Left kidney (tissue), 2 donors: ENCODE data around the gene FRMD4A. TPM values are rescaled to one million over a fixed set of nuclear protein-coding genes. Genes with fewer than 3 reads are reported as not detected.

Source experiments
- DNase-seq: peaks from one replicate; pipeline ENCODE4 v3.0.0-alpha.2; 2013
- polyA plus RNA-seq: library from polyadenylated mRNA; unstranded; fragments of 120-200 nt; gene quantifications from one replicate; pipeline ENCODE4 v1.2.1, GENCODE V29; 2013; ENCODE audit not compliant: insufficient read length

The FRMD4A gene
- polyA plus RNA-seq, 1 donor, result 85.8 TPM

DNA sequence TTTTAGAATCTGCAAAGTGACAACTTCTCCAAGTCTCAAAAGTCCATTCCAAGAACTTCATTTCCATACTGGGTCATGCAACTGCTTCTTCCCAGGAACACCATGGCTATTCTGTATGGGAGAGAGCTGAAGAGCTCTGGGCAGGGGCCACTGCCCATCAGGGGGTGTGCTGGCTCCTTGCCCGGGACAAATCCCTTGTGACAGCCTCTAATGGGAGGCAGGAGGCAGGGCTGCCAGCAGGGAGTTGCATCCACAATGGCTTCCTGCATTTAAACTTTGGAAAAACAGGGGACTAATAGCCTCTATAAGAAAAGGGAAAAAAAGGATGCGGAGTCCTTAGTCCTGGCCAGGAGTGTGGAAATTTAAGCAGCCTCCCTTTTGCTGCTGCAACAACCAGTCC is 18.4 kb upstream of the FRMD4A start:
- DNase-seq, result no peak

DNA sequence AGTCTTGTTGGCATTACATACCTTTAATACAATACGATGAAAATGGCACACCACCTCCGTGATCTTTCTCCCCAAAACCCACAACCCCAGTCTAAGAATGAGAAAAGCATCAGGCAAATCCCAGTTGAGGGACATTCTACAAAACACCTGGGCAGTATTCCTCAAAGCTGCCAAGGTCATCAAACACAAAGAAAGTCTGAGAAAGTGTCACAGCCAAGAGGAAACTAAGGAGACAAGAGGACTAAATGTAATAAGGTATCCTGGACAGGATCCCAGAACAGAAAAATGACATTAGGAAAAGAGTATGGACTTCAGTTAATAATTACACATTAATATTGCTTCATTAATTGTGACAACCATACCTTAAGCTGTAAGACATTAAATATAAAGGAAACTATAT is 14.5 kb upstream of the FRMD4A start:
- no peak for DNase-seq

DNA sequence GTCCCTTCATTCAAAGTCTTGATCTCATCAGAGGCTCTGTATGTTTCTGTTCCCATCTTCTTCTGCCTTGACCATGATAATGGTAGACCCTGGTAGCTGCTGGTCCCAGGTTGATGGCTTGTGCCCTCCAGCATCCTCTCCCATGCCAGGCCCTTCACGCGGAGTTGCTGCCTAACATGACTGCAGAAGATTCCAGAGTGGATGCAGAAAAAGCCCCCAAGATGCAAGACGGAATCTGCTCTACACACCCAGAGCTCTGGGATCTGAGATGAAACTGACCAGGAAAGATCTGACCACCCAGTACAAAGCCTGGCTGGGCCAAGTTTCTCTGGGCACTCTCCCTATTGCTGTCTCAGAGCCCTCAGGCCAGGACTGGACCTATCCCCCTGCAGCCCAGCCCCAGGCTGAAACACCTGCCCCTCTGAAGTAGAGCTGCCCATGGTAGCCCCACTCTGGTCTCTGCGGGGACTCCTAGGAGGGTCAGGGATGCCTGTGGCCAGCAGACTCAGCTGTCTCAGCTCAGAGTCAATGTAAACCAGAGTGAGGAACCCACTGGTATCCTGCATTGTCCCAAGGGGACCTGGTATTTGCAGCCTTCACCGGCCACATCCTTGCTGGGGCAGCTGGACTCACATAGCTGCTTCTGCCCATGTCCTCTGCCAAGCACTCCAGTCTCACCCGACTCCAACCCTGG is 9.5 kb upstream of the FRMD4A start:
- no peak for DNase-seq

DNA sequence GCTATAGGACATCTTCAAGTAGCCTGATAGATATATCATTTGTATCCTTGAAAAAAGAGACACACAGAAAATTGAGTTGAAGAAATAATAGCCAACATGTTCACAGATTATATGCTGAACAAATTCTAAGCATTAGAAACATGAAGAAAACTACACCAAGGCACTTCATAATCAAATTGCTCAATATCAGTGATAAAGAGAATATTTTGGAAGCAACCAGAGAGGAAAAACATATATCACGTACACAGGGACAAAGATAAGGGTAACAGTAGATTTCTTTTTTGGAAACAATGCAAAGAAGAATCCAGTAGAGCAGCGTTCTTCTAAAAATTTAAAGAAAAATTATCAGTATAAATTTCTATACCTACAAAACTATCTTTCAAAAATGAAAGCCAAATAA is 6.0 kb upstream of the FRMD4A start:
- DNase-seq, result no peak

DNA sequence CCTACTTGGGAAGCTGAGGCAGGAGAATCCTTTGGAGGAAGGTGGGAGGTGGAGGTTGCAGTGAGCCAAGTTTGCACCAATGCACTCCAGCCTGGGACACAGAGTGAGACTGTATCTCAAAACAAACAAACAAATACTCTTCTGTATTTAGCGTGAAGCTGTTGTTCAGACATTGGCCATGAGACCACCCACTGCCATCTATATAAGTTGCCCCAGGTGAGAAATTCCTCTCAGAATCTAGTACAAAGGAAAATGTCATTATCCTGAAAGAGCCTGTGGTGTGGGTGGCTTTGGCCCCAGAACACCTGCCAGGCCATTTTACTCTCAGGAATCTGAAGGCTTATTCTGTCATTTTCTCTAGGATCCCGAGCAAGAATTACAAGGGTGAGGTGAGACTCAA is 4.0 kb upstream of the FRMD4A start:
- no peak for DNase-seq

DNA sequence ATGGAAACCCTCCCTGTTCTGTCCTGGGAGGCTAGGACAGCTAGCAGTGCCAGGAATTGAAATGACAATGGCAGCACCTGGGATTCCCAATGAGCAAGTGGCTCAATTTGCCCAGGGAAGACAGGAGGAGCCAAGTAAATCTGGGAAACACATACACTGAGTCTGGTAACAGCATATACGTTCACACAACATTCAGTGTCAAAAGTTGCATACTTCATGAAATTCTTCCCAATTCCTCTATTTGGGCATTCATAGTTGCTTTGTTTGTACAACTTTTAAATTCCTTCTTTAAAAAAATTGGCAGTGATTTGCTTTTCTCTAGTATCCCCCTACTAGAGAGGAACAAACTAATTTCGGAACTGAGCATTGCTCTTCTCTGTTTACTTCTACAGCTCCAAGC is 2.9 kb upstream of the FRMD4A start:
- DNase-seq, result no peak

DNA sequence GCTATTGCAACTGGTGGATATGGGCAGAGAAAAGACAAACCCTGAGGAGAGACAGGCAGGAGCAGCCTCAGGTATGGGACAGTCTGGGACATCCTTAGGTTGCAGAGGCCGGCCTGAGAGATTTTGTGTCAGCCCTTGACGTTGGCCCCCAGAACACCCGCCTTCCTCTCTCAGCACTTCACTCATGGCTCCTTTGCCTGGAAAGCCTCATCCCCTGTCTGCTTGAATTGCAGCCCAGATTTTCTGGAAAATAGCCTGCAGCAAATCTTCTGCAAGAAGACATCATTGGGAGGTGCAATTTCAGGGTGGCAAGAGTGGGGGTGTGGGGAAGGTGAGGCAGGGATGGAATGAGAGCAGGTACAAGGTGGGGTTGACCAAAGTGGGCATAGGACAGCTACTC is 2.2 kb upstream of the FRMD4A start:
- no peak for DNase-seq

DNA sequence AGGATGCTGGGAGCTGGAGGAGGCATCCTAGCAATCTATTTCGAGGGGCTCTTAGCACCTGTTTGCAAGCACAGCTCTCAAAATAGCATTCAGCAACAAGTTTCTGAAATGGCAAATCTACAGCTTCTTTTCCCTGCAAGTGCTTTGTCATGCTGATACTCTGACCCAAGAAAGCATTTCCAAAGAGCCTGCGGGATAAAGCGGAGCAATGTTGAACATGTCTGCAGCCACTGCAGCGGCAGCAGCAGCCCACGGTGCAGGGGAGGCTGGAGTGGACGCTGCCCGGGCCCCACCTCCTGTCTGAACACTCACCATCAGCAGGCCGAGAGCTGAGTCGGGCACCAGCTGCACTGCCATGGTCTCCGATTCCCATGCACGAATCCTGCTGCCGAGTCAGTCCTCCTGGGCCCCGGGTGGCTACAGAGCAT is 964 bp downstream of the FRMD4A start:
- no peak for DNase-seq

DNA sequence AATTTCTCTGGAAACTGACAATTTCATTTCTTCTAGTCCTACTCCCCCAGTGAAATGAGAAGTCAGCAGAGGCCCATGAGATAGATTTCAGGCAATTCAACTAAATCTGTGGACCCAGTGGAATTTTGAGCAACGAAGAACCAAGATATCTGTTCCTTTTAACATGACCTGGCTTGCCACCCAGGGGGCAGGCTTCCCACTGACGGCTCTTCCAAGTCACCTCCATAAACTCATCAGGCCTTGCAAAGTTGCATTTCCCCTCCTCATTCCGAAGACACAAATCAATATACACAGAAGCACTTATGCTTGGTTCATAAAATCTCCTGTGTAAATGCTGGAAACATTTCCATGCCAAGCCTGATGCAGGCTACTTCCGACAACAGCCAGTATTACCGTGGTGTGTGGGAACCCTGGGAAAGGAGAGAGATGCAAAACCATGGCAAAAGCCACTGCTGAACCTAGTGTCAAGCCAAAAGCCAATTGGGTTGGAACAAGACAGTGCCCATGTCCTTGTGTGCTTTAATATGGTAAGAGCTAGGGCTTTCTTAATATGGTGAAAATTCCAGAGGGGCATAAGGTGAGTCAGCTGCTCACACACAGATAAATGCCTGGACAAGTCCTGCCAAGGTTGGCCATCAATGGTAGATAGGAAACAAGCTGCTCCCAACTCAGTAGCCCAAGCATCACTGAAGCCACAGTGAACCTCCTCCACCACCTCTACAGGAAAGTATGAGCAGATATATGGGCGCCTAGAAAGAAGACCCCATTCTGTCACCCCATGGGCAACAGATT is 1.6 kb downstream of the FRMD4A start:
- no peak for DNase-seq

DNA sequence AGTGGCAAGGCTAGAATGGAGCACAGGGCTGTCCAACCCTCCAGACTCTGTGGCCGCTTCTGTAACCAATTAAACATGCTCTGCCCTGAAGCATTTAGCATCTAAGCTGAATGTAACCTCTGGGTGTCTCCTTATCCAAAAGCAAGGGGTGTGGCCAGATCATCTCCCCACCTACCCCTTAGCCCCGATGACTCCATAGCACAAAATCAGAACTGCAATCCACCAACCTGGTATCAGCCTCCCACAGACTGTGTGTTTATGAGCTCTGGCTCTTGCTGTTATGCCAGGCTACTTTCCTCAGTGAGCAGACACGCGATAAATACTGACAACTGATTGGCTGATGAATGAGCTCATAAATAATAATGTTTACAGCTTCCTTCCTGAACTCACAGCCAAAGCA is 3.2 kb downstream of the FRMD4A start:
- DNase-seq, result no peak

DNA sequence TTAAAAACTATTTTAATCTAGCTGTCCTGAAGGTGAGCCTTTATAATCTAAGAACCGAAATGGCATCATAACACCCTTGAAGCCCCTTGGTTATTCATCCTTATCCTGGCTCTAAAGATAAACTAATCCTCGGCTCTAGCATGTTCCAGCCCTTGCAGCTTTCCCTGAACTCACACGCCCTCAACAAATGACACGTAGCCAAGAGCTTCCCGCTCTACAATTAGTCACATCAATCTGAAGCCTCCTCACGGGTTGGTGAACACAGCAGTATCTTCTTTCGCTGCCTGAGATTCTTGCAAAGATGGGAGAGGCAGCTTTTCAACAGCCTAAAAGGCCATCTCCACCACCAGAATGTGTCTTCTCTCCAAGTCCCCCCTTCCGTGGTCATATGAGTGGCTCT is 4.1 kb downstream of the FRMD4A start:
- DNase-seq, result peak; percentile 41

DNA sequence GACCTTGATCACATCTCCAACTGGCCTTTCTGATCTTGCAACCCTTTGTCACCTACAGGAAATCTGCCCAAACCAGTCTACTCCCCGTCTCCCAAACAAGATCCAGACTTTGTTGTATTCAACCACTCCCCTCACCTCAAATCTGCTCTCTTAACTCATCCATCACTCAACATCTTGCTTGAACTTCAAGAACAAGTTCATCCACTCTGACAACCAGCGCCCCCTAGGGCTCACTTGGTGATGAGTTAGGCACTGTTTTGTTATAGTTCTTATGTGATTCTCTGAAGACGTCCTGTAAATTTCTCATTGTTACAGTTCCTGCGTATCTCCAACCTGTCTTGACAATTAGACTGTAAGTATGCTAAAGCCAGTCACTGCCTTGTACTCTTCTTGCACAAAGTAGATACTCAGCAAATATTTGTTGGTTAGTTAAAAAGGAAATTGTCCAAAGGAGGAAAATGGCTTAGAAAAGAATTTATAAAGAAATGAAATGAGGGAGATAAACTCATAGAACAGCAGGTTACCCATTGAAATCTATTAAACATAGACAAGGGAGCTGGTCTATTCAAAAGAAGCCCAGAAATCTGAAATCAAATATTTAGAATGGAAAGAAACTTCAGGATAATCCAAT is 5.3 kb downstream of the FRMD4A start:
- DNase-seq, result no peak

DNA sequence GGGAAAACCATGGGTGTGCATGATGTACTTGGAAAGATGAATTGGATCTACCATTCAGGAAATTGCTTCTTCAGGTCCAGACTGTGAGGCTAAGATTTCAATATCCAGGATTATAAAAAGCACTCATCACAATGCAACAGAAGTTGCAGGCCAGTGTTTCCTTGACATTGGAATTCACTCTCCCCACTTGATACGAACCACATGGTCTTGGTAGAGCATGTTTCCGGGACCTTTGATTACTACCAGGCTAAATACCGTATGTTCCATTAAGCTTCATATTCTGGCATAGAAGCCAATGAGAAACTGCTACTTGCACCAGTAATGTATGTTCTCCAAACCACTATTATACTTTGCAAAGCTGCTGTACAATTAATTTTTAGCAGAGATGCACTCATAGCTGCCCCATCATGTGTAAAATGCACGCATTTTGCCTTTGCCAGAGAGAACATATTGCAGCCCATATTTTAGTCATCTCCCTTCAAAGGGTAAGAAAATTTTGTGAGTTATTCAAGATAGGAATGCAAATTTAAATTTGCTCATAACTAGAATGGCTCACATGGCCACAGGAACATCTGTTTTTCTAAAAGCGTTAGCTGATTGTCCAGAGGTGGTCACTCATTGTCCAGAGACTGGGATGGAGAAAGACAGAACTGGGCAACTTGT is 8.1 kb downstream of the FRMD4A start:
- no peak for DNase-seq

DNA sequence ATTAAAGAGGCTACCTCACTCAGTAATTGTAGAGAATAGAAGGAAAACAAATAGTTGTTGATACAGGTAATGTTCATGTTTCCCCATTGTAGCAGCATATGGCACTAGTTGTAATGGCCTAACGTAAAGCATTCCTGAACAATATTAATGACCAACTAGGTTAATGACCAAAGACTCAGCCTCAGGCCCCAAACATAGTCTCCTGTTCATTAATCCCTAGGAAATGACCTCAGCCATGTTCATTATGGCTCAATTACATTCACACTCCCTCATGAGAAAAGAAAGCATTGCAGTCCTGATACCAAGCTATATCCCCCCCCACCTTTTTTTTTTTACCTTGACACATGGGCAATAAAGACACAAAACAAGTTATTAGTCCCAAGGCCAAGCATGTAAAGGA is 12.7 kb downstream of the FRMD4A start:
- DNase-seq, result no peak

DNA sequence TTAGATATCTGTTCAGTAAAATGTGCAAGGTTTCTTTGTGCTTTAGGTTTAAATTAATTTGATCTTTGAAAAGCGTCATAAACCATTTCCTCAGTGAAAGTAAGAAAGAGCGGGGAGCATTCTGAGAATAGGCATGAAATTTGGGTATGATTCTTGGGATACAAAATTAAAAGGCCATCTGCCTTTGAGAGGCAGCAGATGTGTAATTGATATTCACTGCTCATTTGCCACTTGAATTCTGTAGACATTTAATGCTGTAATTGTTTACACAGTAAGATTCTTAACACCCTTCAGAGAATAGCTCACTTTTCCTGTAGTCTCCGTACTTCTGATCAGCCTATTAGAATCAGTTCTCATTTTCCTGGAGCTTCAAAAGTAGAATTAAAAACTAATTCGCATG is 18.7 kb downstream of the FRMD4A start:
- no peak for DNase-seq

DNA sequence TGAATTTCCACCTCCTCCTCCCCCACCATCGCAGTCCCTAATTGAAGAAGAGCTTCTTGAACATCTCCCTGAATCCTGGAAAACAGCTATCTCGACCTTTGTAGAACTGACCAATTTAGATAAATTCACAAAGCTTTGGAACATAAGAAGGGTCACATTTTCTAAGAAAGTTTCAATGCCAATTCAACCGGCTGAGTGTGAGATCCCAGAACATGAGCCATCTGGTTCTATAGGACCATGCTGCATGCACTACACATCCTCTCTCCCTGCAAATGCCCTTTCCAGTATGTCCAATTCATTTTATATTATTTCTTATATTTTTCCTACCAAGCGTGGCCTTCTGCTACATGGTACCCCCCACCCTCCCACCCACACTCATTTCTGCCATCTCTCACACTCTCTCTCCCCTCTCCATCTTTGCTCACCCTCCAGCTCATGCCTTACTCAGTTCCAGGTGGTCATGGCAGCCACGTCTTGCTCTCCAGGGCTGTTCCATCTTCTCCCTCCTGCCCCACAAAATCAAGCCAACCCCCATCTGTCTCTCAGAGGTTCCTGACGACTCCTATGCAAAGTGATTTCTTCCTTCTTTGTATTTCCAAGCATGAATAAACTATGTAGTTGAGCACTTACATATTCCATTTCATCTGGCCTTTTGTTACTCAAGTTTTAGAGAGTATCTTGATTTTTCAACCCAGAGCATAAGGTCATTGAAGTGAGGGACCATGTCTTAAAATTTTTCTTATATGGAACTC is 19.3 kb downstream of the FRMD4A start:
- DNase-seq, result no peak

DNA sequence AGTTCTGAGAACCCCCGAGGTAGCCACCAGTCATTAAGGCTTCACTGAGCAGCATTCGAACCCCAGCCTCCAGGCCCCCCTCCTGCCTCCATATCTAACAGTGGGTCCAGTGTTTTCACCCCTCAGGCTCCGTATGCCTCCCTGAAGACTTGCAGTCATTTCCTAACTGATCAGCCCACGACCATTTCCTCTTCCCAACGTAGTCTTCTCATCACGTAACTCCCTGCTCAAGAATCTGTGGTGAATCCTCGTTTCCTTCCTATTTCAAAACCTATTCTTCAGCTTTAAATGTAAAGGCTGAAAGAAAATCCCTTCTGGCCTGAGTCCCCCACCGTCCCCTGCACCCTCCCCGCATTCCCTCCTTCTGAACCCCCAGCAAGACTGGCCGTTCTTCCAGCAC is 21.1 kb downstream of the FRMD4A start:
- no peak for DNase-seq

DNA sequence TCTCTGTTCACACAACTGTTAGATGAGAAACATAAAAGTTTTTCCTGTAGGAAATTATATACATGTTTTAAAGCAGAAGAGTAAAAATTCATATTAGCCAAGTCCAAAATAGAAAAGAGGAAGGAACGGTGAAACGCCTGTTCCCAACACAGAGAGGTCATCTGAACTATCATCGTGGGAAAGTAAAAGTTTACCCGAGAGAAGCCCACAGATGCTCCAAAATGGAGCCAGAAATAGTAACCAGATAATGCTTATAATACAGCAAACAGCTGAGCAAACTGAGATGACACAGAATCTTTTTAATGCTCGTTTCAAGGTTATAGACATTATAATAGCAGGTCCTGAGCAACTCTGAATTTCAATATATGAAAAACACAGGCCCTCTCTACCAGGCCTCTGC is 24.5 kb downstream of the FRMD4A start:
- no peak for DNase-seq

DNA sequence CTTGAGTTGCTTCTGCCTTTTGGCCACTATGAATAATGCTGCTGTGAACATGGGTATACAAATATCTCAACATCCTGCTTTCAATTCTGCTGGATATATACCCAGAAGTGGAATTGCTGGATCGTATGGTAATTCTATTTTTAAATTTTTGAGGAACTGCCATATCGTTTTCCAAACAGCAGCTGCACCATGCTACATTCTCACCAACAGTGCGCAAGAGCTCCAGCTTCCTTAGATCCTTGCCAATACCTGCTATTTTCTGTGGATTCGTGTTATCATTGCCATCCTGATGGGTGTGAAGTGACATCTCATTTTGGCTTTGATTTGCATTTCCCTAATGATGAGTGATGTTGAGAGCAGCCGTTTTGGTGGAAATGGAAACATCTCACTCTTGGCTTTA is 26.7 kb downstream of the FRMD4A start:
- DNase-seq, result no peak

DNA sequence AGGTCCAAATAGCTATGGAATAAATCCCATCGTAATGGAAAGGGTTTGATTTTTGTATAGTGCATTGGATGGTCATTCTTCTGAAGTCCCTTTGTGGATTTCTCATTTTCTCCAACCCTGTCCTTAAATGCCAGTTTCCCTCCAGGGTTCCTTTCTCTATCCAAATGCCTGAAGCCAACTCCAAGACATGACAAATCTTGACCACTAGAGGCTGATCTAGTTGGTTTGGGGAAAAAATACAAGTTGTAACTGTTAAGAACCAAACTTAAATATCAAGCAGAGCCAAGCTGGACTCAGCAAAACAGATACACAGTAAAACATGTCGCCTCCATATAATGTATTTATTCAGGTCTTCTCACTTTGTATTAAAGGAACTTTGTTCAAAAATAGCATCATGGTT is 28.7 kb downstream of the FRMD4A start:
- DNase-seq, result no peak

DNA sequence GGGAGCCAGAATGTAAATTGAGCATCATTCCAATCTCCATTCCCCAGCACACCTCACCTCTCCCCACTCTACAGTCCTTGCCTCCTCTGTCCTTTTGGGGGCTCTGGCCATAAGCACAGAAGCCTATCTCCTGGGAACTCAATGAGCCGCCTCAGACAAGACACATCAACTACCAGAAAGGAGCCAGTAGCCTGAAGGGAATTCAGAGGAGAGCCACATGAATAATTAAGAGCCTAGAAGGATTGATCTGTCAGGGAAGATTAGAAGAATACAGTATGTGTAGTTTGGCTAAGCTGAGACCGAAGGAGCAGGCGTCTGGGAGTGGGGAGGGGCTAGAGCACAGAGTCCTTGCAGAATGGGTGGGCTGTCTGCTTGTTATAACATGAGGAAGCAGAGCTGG is 31.2 kb downstream of the FRMD4A start:
- no peak for DNase-seq

DNA sequence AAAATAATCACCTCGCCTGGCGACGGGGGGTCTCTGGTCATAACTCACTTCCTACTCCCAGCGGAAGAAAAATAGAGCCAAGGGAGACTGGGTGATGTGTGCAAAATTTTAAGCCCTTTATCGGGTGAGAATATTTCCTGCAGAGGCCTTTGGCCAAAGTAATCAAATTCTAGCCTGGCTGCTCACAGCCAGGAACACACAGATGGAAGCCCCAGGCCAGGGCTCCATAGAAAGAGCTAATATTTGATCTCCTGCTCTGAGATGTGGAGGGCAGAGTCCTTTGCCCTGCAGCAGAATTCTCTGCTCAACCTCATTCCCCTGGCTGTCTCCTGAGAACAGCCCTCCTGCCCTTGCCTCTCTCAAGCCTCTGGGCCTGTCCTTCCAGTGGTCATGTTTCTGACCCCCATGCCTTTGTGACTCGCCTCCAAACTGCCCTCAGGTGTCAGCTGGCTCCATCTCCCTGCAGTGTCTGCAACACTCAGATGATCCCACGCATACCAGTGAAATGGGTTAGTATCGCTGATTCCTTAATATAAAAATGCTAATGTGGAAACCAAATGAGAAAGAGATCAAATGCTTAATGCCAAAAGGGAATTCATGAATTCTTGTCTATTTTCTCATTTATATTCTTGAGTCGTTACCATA is 34.5 kb downstream of the FRMD4A start:
- no peak for DNase-seq
